A172 (cell line): Measurements from ENCODE around the gene CGB8. TPM values are rescaled to one million over a fixed set of nuclear protein-coding genes. Genes with fewer than 3 reads are reported as not detected.
"Not testable (repeated sequence)": the region's sequence is repeated elsewhere in the genome, so short reads cannot be mapped to it uniquely, and the experiment has no call there.

Source experiments
- DNase-seq: peaks from one replicate; pipeline ENCODE4 v3.0.0-alpha.2; 2015; ENCODE audit warnings: low spot score
- total RNA-seq: library from RNA; depleted of rRNA; stranded (reverse); fragments of >200 nt; shearing (Covaris generic); gene quantifications from 2 replicates; pipeline ENCODE4 v1.2.3, GENCODE V29; 2014; rRNA removed

The CGB8 gene
- total RNA-seq: 4.7 and 8.8 TPM in 2 replicates

DNA sequence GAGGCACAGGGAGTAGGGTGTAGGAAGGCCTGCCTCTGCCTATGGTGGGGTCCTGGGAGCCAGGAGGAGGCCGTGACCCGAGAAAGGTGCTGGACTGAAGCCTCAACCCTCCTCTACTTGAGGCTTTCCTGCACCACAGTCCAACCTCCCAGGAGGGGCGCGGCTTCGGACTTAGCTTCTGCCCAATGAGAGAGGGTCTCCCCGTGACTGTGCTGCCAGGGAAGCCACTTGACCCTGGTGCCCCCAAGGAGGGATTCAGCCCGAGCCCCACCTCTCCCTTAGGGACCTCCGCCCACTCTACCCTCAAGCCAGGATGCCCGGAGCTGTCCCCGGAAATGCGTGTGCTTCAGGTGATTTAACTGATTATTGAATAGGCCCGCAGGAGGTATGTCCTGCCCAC is at the start of gene CGB8:
TSS of gene CGB8 (minus strand) at position 101 of the 400 bp plus-strand sequence. CDS start 372 bp downstream, outside the sequence.
- DNase-seq: not testable (repeated sequence)

DNA sequence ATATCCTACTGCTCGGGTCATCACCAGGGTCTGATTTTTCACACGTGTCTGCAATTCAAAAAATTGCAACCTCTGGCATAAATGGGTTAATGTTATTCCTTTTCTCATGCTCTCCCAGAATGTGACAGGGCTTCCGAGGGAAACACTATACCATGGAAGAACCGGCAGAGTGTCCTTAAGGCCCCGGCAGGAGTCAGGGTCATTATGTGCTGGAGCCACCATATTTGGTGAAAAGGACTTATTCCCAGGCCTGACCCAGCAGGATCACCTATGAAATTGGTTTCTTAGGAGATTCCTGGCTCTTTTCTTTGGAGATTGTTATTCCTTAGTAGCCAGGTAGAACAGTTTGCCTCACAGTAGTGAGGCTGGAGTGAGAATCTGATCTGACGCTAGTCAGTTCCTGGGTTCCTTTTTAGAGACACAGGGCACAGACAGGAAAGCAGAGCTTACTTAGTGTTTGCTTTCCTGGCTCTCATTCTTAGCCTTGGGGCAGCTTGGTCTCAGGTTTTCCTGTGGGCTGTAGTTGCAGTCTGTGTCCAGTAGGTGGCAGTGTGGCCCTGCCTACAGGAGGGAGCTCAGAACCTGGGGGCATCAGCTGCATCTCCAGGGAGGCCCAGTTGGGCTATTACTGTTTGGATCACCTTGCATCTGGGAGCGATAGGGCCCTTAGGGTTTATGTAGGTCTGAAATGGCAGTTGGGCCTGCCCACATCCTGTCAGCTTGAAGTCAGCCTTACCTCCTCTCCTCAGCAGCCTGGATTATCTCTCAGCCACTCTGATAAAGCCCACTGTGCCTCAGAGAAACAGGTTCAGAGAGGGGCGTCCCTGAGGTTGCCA is 48.8 kb upstream of the CGB8 start:
- DNase-seq: peak; percentile 50

DNA sequence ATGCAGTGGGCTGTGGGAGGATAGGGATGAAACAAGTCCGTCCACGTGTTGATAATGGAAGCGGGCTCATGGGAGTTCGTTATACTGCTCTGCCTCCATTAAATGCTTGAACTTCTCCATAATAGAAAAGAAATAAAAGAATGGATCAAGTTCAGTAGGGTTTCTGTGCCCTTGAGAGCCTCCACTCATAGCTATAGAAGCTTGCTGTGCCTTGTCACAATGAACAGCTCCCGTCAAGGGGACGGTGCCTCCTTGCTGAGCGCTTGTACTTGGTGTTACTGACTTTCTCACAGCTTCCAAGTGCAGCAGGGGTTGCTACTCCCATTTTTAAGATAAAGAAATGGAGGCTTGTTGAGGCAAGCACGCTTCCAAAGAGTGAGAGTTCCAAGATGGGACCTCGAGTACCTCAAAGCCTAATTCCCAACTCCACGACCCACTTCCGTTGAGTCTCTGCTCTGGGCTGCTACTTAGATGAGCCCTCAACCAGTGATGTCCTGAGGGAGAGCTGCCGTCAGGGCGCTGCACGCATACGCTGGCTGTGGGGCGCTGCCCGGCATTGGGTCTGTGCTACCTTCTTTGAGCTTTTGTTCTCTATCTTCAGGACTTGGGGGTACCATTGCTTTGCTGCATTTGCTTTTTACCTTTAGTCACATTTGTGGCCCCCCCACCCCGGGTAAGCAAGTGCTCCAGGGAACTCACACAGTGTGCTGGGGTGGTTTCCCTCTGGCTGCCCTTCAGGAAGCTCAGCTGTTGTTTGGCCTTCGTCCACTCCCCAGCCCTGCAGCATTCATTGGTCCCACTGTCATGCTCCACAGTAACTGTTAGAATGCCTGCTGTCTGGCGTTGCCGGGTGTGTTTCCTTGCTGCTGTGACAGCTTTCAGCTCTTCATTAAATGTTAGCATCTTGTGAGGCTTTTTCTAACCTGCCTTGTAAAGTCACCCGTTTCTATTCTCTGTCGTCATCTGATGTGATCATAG is 45.9 kb upstream of the CGB8 start:
- no peak for DNase-seq

DNA sequence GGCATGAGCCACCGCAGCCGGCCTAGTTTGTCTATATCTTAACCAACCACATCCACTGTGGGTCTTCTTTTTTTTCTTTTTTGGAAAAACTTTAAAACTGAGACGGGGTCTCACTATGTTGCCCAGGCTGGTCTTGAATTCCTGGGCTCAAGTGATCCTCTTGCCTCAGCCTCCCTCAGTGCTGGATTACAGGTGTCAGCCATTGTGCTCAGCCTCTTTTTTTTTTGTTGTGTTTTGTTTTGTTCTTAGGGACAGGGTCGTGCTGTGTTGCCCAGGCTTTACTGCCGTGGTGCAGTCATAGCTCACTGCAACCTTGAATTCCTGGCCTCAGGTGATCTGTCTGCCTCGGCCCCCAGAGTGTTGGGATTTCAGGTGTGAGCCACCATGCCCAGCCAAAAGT is 43.8 kb upstream of the CGB8 start:
- DNase-seq: no peak

- DNase-seq: no peak
Measured at GRCh38 chr19:49091391-49092038, 42.6 kb upstream of the CGB8 start.

DNA sequence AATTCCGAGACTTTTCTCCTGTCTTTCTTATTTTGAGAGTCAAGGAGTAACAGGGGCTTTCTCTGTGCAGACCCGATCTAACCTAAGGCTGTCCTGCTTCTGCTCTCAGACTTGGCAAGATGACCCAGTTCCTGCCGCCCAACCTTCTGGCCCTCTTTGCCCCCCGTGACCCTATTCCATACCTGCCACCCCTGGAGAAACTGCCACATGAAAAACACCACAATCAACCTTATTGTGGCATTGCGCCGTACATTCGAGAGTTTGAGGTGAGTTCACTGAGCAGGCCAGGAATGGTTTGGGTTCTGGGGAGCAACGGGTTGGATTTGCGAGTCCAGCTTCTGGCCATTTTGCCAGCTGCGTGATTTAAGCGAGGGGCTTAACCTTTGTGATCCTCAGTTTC is 37.4 kb upstream of the CGB8 start:
- no peak for DNase-seq

GRCh38 chr19:49085868-49086232 is 36.9 kb upstream of the CGB8 start:
- no peak for DNase-seq

GRCh38 chr19:49085020-49085867 is 36.3 kb upstream of the CGB8 start, which contains the start of gene SNRNP70:
TSS of gene SNRNP70 (plus strand) at chr19:49085451. CDS start at chr19:49086415, 964 bp downstream.
- DNase-seq: peak; percentile 92

- DNase-seq: no peak
Measured at GRCh38 chr19:49084206-49085019, 35.5 kb upstream of the CGB8 start.

GRCh38 chr19:49081273-49081672 is 32.4 kb upstream of the CGB8 start:
- no peak for DNase-seq

DNA sequence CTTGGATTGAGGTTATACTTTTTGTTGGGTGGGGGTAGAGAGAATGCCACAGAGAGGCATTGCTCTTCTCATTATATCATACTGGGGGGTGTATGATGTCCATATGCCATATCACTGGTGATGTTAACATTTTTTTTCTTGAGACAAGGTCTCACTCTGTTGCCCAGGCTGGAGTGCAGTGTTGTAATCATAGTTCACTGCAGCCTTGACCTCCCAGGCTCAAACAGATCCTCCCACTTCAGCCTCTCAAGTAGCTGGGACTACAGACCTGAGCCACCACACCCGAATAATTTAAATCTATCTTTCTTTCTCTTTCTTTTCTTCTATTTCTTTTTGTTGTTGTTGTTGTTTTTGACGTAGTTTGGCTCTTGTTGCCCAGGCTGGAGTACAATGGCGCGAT is 31.5 kb upstream of the CGB8 start:
- DNase-seq: no peak

DNA sequence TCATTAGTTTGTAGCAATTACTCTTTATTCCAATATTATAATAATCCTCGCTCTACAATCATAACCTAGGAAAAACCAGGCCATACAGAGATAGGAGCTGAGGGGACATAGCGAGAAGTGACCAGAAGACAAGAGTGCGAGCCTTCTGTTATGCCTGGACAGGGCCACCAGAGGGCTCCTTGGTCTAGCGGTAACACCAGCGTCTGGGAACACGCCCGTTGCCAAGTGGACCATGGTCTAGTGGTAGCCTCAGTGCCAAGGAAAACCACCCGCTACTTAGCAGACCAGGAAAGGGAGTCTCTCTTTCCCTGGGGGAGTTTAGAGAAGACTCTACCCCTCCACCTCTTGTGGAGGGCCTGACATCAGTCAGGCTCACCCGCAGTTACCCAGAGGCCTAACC is 26.0 kb upstream of the CGB8 start:
- peak; percentile 33 for DNase-seq

DNA sequence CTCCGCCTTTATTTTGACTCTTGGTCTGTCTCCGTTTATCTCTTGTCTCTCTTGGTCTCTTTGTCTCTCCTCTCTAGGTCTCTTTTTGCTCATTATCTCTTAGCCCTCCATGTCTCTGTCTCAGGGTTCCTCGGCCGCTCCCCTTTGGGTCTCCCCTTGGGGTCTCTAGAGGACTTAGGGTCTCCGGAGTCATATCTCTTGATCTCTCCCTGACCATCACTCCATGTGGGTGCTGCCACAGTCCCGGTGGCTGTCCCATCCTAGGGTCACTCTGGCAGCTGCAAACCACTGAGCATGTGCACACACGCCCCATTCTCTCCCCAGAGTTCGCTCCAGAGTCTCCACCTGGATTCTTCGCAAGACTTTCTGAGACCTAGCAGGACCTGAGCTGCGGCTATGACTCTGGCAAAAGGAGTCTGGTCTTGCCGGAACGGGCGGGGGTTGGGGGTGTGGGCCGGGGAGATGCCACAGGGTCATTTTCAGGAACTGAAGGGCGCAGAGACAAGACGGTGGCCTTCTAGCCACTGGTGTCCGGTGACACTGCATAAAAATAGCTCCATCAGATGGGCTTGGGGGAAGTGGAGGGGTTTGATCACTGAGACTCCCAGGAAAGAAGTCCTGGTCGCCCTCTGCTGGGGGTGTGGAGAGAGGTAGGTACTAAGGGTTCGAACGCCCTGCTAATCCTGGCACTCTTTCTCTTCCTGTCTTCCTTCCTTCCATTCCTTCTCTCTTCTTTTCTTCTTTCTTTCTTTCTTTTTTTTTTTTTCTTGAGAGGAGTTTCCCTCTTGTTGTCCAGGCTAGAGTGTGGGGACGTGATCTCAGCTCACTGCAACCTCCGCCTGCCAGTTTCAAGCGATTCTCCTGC is 24.8 kb upstream of the CGB8 start:
- DNase-seq: no peak

- no peak for DNase-seq
Measured at GRCh38 chr19:49071860-49072547, 23.1 kb upstream of the CGB8 start.

DNA sequence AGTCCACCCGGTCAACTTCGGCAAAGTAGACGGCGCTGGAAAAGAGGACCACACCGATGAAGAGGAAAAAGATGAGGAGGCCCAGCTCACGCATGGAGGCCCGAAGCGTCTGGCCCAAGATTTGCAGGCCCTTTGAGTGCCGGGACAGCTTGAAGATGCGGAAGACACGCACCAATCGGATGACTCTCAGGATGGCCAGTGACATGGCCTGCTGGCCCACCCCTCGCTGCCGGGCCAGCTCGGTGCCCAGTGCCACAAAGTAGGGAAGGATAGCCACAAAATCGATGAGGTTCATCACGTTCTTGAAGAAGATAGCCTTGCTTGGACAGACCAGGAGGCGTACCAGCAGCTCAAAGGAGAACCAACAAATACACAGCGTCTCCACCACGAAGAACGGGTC is 21.5 kb upstream of the CGB8 start:
- DNase-seq: no peak

GRCh38 chr19:49069026-49069425 is 20.1 kb upstream of the CGB8 start:
- no peak for DNase-seq

GRCh38 chr19:49067554-49067953 is 18.6 kb upstream of the CGB8 start:
- DNase-seq: no peak

- DNase-seq: no peak
Measured at GRCh38 chr19:49065905-49066512, 17.1 kb upstream of the CGB8 start.
